Suprapubic skin (tissue), 4 donors: Measurements from ENCODE around the gene CRACR2B. TPM values are rescaled to one million over a fixed set of nuclear protein-coding genes. Genes with fewer than 3 reads are reported as not detected.

Experiments used
- DNase-seq, 2 donors: peaks; one replicate each; pipeline ENCODE4 v3.0.0-alpha.2; 2019; ENCODE audit warnings: low spot score in 2 of 2
- H3K27ac ChIP-seq: fragments of 200-600 bp; sonication (generic); one replicate; pipeline ENCODE4 v1.5.1; 2019
- H3K27me3 ChIP-seq: fragments of 200-600 bp; sonication (generic); one replicate; pipeline ENCODE4 v1.5.1; 2019
- H3K36me3 ChIP-seq: fragments of 200-600 bp; sonication (generic); one replicate; pipeline ENCODE4 v1.5.1; 2019
- H3K4me1 ChIP-seq: fragments of 200-600 bp; sonication (generic); one replicate; pipeline ENCODE4 v1.5.1; 2019
- H3K4me3 ChIP-seq: fragments of 200-600 bp; sonication (generic); one replicate; pipeline ENCODE4 v1.5.1; 2019; ENCODE audit warnings: mild to moderate bottlenecking
- H3K9me3 ChIP-seq: fragments of 200-600 bp; sonication (generic); one replicate; pipeline ENCODE4 v1.5.1; 2019
- EP300 ChIP-seq: sonication (generic); formaldehyde crosslinking; IDR thresholded peaks from one replicate; pipeline ENCODE4 v1.6.1; 2017; ENCODE audit warnings: antibody characterized with exemption
- POLR2A ChIP-seq, 2 donors: fragments of 450-650 bp; IDR thresholded peaks; one replicate each; pipeline ENCODE4 v1.6.1; 2017; ENCODE audit warnings: antibody characterized with exemption in 2 of 2, mild to moderate bottlenecking in 2 of 2, moderate library complexity in 2 of 2
- POLR2AphosphoS5 ChIP-seq, 3 donors: sonication (generic); formaldehyde crosslinking; IDR thresholded peaks; one replicate each; pipeline ENCODE4 v1.6.1; 2017; ENCODE audit warnings: antibody characterized with exemption in 3 of 3
- WGBS: methylation state at CpG from one replicate; pipeline ENCODE4 v1.1.5; 2018; 5-methylcytosine and 5-hydroxymethylcytosine counted together
- total RNA-seq, 4 donors: library from RNA; depleted of rRNA; stranded (reverse); fragments of >200 nt; gene quantifications; one replicate each; pipeline ENCODE4 v1.1.0, GENCODE V29; 2016
- TF ChIP-seq, protein P1 (sequence below), 2 donors: fragments of 200-600 bp in 1 of 2; fragments of 450-650 bp in 1 of 2; sonication (generic) in 1 of 2; IDR thresholded peaks; one replicate each; pipeline ENCODE4 v1.5.1; 2016 to 2019; ENCODE audit warnings: antibody characterized with exemption in 2 of 2, mild to moderate bottlenecking in 1 of 2, moderate library complexity in 1 of 2

CRACR2B gene
- total RNA-seq, 4 donors from 2014 or later = 14.0 to 35.5 (median 29.6) TPM

DNA sequence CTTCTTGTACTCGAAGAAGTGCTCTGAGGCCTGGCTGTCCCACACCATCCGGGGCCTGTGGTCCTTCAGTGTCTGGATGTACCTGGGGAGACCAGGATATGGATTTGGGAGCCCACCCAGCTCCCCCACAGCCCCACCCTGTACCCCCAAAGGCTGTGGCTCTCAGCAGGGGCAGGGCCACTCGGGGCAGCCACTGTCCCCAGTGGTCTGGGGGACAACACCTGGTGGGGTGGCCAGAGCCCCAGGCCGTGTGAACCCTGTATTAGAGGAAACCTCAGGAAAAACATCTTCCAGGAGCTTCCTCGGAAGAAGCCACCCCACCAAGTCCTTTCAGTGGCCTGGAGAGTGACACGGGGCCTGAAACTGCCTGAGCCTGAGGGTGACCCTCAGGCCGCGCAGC is 42.7 kb downstream of the CRACR2B start:
- no peaks in the 10 kb centered on the region for H3K4me1 ChIP-seq
- TF ChIP-seq, protein P1, sequence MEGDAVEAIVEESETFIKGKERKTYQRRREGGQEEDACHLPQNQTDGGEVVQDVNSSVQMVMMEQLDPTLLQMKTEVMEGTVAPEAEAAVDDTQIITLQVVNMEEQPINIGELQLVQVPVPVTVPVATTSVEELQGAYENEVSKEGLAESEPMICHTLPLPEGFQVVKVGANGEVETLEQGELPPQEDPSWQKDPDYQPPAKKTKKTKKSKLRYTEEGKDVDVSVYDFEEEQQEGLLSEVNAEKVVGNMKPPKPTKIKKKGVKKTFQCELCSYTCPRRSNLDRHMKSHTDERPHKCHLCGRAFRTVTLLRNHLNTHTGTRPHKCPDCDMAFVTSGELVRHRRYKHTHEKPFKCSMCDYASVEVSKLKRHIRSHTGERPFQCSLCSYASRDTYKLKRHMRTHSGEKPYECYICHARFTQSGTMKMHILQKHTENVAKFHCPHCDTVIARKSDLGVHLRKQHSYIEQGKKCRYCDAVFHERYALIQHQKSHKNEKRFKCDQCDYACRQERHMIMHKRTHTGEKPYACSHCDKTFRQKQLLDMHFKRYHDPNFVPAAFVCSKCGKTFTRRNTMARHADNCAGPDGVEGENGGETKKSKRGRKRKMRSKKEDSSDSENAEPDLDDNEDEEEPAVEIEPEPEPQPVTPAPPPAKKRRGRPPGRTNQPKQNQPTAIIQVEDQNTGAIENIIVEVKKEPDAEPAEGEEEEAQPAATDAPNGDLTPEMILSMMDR (IDR thresholded peaks at IDR 0.05) = no peak
- TF ChIP-seq EP300 (no peak), POLR2A (IDR thresholded peaks at IDR 0.05) (no peak), POLR2AphosphoS5 (IDR thresholded peaks at IDR 0.05) (no peak)
- no peaks in the 10 kb centered on the region for H3K9me3 ChIP-seq
- no peak overlapping the region for H3K27ac ChIP-seq
- DNase-seq = no peak
- no peak overlapping the region for H3K4me3 ChIP-seq
- 88% methylated on average over 7 of the region's 8 CpGs for WGBS
- H3K27me3 ChIP-seq = no peaks in the 10 kb centered on the region
- peaks cover 45% of the 10 kb centered on the region for H3K36me3 ChIP-seq

DNA sequence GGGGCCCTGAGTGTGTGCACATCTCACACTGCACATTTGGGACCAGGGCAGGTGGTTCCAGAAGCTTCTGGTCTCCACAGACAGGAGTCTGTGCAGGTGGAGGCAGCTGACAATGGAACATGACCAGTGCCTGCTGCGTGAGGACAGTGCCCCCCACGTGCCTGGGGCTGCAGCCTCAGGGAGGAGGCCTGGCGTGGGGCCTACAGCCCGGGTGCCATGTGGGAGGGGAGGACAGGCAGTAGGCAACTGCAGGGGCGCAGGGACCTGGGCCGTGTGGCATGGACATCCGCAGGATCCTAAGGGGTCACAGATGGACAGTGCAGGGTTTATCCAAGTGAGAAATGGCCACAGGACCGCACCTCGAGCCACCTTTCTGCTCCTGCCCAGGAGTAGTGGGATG is 43.8 kb downstream of the CRACR2B start:
- H3K27me3 ChIP-seq = no peaks in the 10 kb centered on the region
- no peaks in the 10 kb centered on the region for H3K9me3 ChIP-seq
- H3K4me1 ChIP-seq = peaks cover 2% of the 10 kb centered on the region
- no peak overlapping the region for H3K4me3 ChIP-seq
- DNase-seq = no peak
- H3K36me3 ChIP-seq = peaks cover 38% of the 10 kb centered on the region
- no peak overlapping the region for H3K27ac ChIP-seq
- WGBS = 56% methylated on average over 7 of the region's 9 CpGs
- no peak for TF ChIP-seq EP300
- TF ChIP-seq POLR2AphosphoS5 (IDR thresholded peaks at IDR 0.05) = no peak
- TF ChIP-seq, protein P1 (IDR thresholded peaks at IDR 0.05) = no peak
- no peak for TF ChIP-seq POLR2A (IDR thresholded peaks at IDR 0.05)

DNA sequence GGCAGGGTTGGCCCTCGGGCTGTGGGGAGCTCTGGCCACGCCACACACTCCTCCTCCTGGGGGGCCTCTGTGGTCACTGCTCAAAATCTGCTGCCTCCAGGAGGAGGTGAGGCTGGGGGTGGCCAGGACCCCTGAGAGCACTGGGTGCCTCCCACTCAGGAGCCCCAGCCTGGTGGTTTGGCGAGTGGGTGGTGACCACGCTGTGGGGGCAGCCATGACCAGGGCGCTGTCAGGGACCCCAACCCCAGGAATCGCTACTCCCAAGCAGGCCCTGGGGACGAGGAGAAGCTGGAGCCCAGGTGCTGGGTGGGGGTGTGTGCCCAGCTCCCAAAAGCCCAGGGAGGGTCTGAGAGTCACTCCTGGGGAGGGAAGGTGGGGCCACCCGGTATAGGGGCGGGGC is 45.1 kb downstream of the CRACR2B start:
- Histone ChIP-seq H3K4me1 (peaks cover 8% of the 10 kb centered on the region), H3K36me3 (peaks cover 30% of the 10 kb centered on the region), H3K27ac (no peak overlapping the region), H3K4me3 (no peak overlapping the region), H3K9me3 (no peaks in the 10 kb centered on the region), H3K27me3 (no peaks in the 10 kb centered on the region)
- 91% methylated on average over 6 of the region's 9 CpGs for WGBS
- no peak for TF ChIP-seq POLR2AphosphoS5 (IDR thresholded peaks at IDR 0.05)
- TF ChIP-seq POLR2A (IDR thresholded peaks at IDR 0.05) = no peak
- no peak for TF ChIP-seq EP300
- TF ChIP-seq, protein P1 (IDR thresholded peaks at IDR 0.05) = no peak
- DNase-seq = no peak

DNA sequence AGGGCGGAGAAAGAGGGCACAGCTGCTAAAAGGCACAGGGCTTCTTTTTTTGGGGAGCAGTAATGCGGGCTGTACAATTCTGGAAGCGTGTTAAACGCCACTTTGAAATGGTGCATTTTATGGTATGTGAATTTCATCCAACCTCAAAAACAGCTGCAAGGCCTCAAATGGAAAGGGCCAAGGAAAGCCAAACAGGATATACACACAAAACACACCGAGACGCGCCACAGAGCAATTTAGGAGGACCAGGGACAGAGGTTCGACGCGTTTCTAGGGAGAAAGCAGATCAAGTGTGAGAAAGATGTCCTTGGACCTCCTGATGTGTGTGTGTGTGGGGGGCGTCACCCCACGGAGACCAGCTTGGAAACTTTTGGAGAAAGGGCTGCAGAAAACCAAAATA is 46.0 kb downstream of the CRACR2B start:
- TF ChIP-seq, protein P1 (IDR thresholded peaks at IDR 0.05) = no peak
- no peak for TF ChIP-seq POLR2AphosphoS5 (IDR thresholded peaks at IDR 0.05)
- no peak for TF ChIP-seq POLR2A (IDR thresholded peaks at IDR 0.05)
- no peak for TF ChIP-seq EP300
- H3K4me3 ChIP-seq = no peak overlapping the region
- H3K4me1 ChIP-seq = peaks cover 8% of the 10 kb centered on the region
- no peak for DNase-seq
- no peaks in the 10 kb centered on the region for H3K9me3 ChIP-seq
- peaks cover 21% of the 10 kb centered on the region for H3K36me3 ChIP-seq
- no peak overlapping the region for H3K27ac ChIP-seq
- no peaks in the 10 kb centered on the region for H3K27me3 ChIP-seq
- WGBS = 84% methylated on average over 12 of the region's 12 CpGs

DNA sequence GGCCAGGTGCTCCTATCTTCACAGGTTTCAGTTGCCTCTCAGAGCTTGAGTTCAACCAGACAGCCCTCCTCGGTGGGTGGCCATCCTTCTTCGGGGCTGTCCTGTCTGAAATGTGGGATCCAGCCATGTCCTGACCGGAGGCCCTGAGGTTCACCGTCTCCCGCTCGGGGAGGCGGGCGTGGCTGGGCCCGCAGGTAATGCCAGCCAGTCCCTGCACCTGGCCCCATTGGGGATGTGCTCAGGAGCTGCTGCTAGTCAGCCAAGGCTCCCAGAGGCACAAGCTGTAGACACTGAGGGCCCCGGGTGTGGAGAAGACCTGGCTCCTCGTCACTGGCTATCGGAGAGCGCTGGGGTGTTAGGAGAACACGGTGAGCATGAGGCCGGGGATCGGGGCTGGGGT is 47.5 kb downstream of the CRACR2B start:
- Histone ChIP-seq H3K4me1 (peaks cover 8% of the 10 kb centered on the region), H3K27ac (no peak overlapping the region), H3K9me3 (no peaks in the 10 kb centered on the region), H3K4me3 (no peak overlapping the region), H3K27me3 (no peaks in the 10 kb centered on the region), H3K36me3 (peaks cover 24% of the 10 kb centered on the region)
- no peak for DNase-seq
- TF ChIP-seq, protein P1 (IDR thresholded peaks at IDR 0.05) = no peak
- TF ChIP-seq POLR2AphosphoS5 (IDR thresholded peaks at IDR 0.05) (no peak), POLR2A (IDR thresholded peaks at IDR 0.05) (no peak), EP300 (no peak)
- 86% methylated on average over 16 of the region's 16 CpGs for WGBS
